Stomach (tissue), 9 donors: Measurements from ENCODE around the gene GNG14. TPM values are rescaled to one million over a fixed set of nuclear protein-coding genes. Genes with fewer than 3 reads are reported as not detected.

Experiments used
- DNase-seq, 2 donors: peaks; one replicate each; pipeline versions ENCODE4 v3.0.0 to v3.0.0-alpha.2; 2013 to 2019
- H3K27ac ChIP-seq, 5 donors: fragments of 200-600 bp in 4 of 5; sonication (generic) in 4 of 5; one replicate each; pipeline ENCODE4 v1.5.1; 2013 to 2019; ENCODE audit warnings: mild to moderate bottlenecking in 1 of 5, moderate library complexity in 1 of 5
- H3K27me3 ChIP-seq, 3 donors: fragments of 200-600 bp; sonication (generic); one replicate each; pipeline ENCODE4 v1.5.1; 2017 to 2019; ENCODE audit warnings: mixed run types in 1 of 3
- H3K36me3 ChIP-seq, 4 donors: fragments of 200-600 bp; sonication (generic); 1 replicate in 3 of 4; 2 replicates in 1 of 4; pipeline ENCODE4 v1.5.1; 2016 to 2019
- H3K4me1 ChIP-seq, 4 donors: fragments of 200-600 bp; sonication (generic); one replicate each; pipeline ENCODE4 v1.5.1; 2016 to 2019
- H3K4me3 ChIP-seq, 4 donors: fragments of 200-600 bp; sonication (generic) in 3 of 4; one replicate each; pipeline ENCODE4 v1.5.1; 2016 to 2019; ENCODE audit warnings: mild to moderate bottlenecking in 1 of 4
- H3K9me3 ChIP-seq, 4 donors: fragments of 200-600 bp; sonication (generic); one replicate each; pipeline ENCODE4 v1.5.1; 2016 to 2019
- CTCF ChIP-seq, 7 experiments: fragments of 450-650 bp in 4 of 7; fragments of 200-600 bp in 3 of 7; sonication (generic) in 3 of 7; IDR thresholded peaks; one replicate each; pipeline ENCODE4 v1.5.1; 2016 to 2019; ENCODE audit warnings: antibody characterized with exemption in 7 of 7, control low read depth in 2 of 7, mild to moderate bottlenecking in 1 of 7
- EP300 ChIP-seq: sonication (generic); formaldehyde crosslinking; IDR thresholded peaks from one replicate; pipeline ENCODE4 v1.6.1; 2017; ENCODE audit warnings: antibody characterized with exemption
- POLR2A ChIP-seq, 4 donors: fragments of 450-650 bp; IDR thresholded peaks; one replicate each; pipeline ENCODE4 v1.6.1; 2016; ENCODE audit warnings: antibody characterized with exemption in 4 of 4, control low read depth in 2 of 4, mild to moderate bottlenecking in 1 of 4, moderate library complexity in 1 of 4
- POLR2AphosphoS5 ChIP-seq, 3 donors: sonication (generic); formaldehyde crosslinking; IDR thresholded peaks; one replicate each; pipeline ENCODE4 v1.6.1; 2016; ENCODE audit warnings: antibody characterized with exemption in 3 of 3
- WGBS, 5 donors: extraction: QIAGEN DNeasy Blood & Tissue Kit in 3 of 5; methylation state at CpG; one replicate each; pipeline versions ENCODE4 v1.1.5 to v1.1.7; 2013 to 2018; 5-methylcytosine and 5-hydroxymethylcytosine counted together
- intact Hi-C: fragments of 100-400 bp; cut with DNase I; formaldehyde crosslinking; loops from one replicate; pipeline ENCODE4 v1.15.1; 2023; ENCODE audit warnings: low total_unique reads
- polyA plus RNA-seq, 3 donors: library from polyadenylated mRNA; stranded (reverse); fragments of 200-250 nt; gene quantifications; one replicate each; pipeline ENCODE4 v1.2.3, GENCODE V29; 2013
- total RNA-seq, 5 donors: library from RNA; depleted of rRNA; stranded (reverse); fragments of >200 nt; gene quantifications; one replicate each; pipeline versions ENCODE4 v1.1.0 to v1.2.3, GENCODE V29; 2014 to 2016
- donor health status: healthy with polysubstance abuse.
- donor health status: Bipolar disorder and iron deficiency.
- donor health status: healthy.

GNG14 gene
- total and polyA plus RNA-seq, 8 donors: not detected

- intact Hi-C loops: no loop called here
- WGBS, 5 donors: 81 to 98% (median 95%) methylated on average over 3 of the region's 3 CpGs
- DNase-seq: no peak
- H3K4me1 ChIP-seq: peaks cover 8 to 44% (median 24%) of the 10 kb centered on the region in 4 donors
- no peak overlapping the region for H3K27ac ChIP-seq
- no peaks in the 10 kb centered on the region for H3K27me3 ChIP-seq
- no peaks in the 10 kb centered on the region for H3K9me3 ChIP-seq
- peaks cover 55 to 82% (median 81%) of the 10 kb centered on the region in 4 donors for H3K36me3 ChIP-seq
- H3K4me3 ChIP-seq: no peak overlapping the region
- TF ChIP-seq POLR2AphosphoS5 (IDR thresholded peaks at IDR 0.05) (no peak), CTCF (IDR thresholded peaks at IDR 0.05) (no peak), POLR2A (IDR thresholded peaks at IDR 0.05) (no peak), EP300 (no peak)
Measured at GRCh38 chr19:12715929-12716328, 28.1 kb downstream of the GNG14 start.

GRCh38 chr19:12720296-12720695 lies 32.5 kb downstream of the GNG14 start:
- no peak for DNase-seq
- Histone ChIP-seq H3K27me3 (no peaks in the 10 kb centered on the region), H3K4me1 (peaks cover 22 to 74% (median 53%) of the 10 kb centered on the region in 4 donors), H3K9me3 (no peaks in the 10 kb centered on the region), H3K36me3 (peaks cover 24 to 42% (median 40%) of the 10 kb centered on the region in 4 donors), H3K4me3 (peak overlapping the region; percentile 77 to 97 (median 84)), H3K27ac (peak overlapping the region in 4 of 5 donors; percentile 92 to 97 (median 94))
- TF ChIP-seq CTCF (IDR thresholded peaks at IDR 0.05) (no peak), POLR2AphosphoS5 (IDR thresholded peaks at IDR 0.05) (no peak)
- 82 to 91% (median 87%) methylated on average over 10 of the region's 10 CpGs for WGBS, 5 donors
- intact Hi-C loops: no loop called here

GRCh38 chr19:12720851-12721655 lies 33.3 kb downstream of the GNG14 start:
- H3K4me1 ChIP-seq: peaks cover 22 to 74% (median 53%) of the 10 kb centered on the region in 4 donors
- H3K27me3 ChIP-seq: no peaks in the 10 kb centered on the region
- DNase-seq: peak in 1 of 2 donors; percentile 62
- peak overlapping the region; percentile 92 to 97 (median 95) for H3K27ac ChIP-seq
- WGBS, 5 donors: 3 to 10% (median 4%) methylated on average over 14 to 59 of the region's 59 CpGs
- TF ChIP-seq POLR2AphosphoS5 (IDR thresholded peaks at IDR 0.05) (no peak), POLR2A (IDR thresholded peaks at IDR 0.05) (no peak), EP300 (no peak), CTCF (IDR thresholded peaks at IDR 0.05) (no peak)
- H3K4me3 ChIP-seq: peak overlapping the region; percentile 77 to 97 (median 84)
- H3K9me3 ChIP-seq: no peaks in the 10 kb centered on the region
- intact Hi-C loops: no loop called here
- H3K36me3 ChIP-seq: peaks cover 16 to 34% (median 33%) of the 10 kb centered on the region in 4 donors

GRCh38 chr19:12721656-12722565 lies 34.1 kb downstream of the GNG14 start:
- TF ChIP-seq POLR2A (IDR thresholded peaks at IDR 0.05): no peak
- no peak for TF ChIP-seq POLR2AphosphoS5 (IDR thresholded peaks at IDR 0.05)
- no peak for TF ChIP-seq CTCF (IDR thresholded peaks at IDR 0.05)
- no peak for TF ChIP-seq EP300
- peak; percentile 69 to 93 for DNase-seq
- intact Hi-C loops: no loop called here
- WGBS, 5 donors: 0 to 1% (median 0%) methylated on average over 44 to 65 of the region's 65 CpGs
- Histone ChIP-seq H3K27me3 (no peaks in the 10 kb centered on the region), H3K36me3 (peaks cover 10 to 25% (median 24%) of the 10 kb centered on the region in 4 donors), H3K27ac (peak overlapping the region; percentile 92 to 97 (median 95)), H3K4me3 (peak overlapping the region; percentile 77 to 97 (median 84)), H3K9me3 (no peaks in the 10 kb centered on the region), H3K4me1 (peaks cover 22 to 68% (median 50%) of the 10 kb centered on the region in 4 donors)
